ENCODE data around the gene ZNF436.
A peak's percentile ranks its signal among the peaks of the same experiment; 100 is the strongest.
"Not testable (repeated sequence)": the region's sequence is repeated elsewhere in the genome, so short reads cannot be mapped to it uniquely, and the experiment has no call there.

ZNF436 gene

DNA sequence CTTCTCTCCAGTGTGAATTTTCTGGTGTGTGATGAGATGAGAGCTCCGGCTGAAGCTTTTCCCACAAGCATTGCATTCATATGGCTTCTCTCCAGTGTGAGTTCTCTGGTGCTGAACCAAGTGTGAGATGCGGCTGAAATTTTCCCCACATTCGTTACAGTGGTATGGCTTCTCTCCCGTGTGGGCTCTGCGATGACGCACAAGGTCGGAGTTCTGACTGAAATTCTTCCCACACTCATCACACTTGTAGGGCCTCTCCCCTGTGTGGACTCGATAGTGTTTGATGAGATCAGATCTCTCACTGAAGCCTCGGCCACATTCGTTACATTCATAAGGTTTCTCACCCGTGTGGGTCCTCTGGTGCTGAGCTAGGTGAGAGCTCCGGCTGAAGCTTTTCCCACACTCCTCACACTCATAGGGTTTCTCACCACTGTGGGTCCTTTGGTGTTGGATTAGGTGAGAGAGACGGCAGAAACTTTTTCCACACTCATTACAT, 7.4 kb downstream of the ZNF436 start:
- no peak for DNase-seq

DNA sequence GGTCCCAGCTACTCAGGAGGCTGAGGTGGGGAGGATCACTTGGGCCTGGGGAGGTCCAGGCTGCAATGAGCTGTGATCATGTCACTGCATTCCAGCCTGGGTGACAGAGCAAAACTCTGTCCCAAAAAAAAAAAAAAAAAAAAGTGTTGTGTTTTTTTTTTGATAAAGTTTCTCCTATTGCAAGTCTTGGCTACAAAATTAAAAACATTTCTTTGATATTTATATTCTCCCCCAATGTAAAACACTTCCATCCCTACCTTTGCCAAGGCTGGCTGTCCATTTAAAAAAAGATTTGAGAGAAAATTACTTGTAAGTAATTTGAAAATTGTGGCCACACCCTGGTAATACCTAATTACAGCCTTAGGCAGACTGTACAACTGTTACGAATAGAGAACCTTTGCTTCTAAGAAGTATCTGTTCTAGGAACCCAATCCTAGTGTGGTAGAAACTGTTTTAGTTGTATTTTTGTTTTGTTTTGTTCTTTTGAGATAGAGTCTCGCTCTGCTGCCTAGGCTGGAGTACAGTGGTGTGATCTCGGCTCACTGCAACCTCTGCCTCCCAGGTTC, 11.2 kb downstream of the ZNF436 start:
- DNase-seq = no peak

DNA sequence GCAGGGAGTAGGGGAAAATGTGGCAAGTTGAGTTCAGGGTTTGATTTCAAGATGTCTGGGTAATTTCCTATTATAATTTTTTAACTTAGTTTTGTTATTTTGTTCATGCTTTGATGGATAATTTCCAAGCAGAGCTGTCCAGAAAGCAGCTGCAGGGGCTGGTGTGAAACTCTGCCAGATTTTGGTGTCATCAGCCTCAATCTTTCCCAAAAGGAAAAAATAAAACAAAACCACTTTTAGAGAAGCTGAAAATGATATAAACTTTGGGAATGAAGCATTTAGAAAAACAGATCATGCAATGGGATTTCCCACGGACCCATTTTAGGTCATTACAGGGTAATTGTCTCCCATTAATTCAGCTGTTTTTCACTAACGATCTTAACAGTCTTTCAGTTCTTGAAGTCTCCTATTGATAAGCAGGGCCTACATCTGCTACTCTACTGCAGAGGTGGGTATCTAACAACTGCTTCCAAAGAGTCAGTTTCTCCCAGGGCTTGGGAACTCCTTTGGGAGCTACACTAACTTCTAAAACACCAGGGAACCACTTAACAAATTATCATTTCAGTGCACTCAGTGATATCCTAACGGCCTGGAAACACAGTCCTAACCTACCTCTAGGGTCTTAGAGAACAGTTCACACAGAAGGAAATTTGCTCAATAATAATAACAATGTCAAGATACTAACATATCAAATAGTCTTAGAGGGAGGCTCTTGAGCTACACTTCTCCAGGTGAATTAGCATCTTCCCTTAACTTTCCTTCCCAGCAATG, 12.3 kb downstream of the ZNF436 start:
- DNase-seq = no peak

DNA sequence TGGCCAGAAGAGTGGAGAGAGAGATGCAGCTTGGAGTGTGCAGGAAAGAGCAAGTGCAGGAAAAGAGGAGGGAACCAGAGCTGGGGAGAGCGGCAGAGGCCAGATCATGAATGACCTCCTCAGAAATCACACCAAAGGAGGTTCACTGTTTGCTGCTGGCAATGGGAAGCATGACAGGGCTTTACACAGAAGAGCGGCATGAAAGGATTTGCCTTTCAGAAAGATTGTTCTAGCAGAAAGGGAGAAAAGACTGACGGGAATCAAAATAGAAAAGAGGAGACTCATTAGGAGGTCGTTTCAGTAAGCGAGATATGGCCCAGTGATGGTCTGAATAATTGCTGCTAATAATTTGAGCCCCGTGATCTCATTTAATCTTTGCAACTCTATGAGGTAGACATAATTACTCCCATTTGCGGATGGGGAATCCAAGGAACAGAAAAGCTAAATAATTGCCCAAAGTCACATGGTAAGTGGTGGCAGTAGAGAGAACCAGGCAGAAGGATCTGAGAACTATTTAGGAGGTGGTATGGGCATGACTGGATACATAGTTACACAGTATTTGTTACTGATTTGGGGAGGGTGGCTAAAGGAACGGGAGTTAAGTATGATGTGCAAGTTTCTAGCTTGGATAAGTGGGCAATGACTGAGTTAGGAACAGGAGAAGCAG, 13.0 kb downstream of the ZNF436 start:
- DNase-seq = no peak

DNA sequence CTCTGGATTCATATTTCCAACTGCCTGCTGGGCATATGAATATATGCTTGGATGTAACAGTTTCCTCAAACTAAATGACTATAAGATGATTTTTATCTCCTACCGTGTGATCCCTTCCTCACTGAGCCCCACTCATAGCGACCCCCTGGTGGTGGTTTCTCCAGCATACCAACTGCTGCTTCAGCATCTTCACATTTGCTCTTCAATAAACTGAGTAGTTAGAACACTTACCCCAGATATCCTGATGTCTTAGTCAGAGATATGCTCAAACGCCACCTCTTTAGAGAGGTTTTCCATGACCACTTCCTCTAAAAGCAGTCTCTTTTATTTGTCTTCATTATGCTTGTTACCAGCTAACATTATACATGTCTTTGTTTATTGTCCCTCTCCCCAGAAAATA, 15.4 kb downstream of the ZNF436 start:
- DNase-seq = no peak

DNA sequence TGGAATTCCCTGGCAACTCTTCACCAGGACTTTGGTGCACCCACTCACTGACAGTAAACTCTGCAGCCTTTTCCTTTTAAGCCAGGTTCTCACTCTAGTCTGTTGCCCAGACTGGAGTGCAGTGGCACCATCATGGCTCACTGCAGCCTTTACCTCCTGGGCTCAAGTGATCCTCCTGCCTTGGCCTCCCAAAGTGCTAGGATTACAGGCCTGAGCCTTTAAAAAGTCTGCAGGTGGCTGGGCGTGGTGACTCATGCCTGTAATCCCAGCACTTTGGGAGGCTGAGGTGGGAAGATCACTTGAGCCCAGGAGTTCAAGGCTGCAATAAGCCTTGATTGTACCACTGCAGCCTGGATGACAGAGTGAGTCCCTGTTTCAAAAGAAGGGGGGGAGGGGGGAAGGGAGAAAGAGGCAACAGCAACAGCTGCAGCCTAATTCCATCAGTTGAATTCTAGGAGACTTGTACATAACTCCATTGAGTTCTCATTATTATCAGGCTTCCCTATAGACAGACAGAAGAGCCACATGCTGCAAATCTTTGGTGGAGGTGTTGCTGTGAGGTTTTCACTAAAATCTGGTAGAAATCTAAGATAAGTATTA, 17.4 kb downstream of the ZNF436 start:
- DNase-seq = no peak

DNA sequence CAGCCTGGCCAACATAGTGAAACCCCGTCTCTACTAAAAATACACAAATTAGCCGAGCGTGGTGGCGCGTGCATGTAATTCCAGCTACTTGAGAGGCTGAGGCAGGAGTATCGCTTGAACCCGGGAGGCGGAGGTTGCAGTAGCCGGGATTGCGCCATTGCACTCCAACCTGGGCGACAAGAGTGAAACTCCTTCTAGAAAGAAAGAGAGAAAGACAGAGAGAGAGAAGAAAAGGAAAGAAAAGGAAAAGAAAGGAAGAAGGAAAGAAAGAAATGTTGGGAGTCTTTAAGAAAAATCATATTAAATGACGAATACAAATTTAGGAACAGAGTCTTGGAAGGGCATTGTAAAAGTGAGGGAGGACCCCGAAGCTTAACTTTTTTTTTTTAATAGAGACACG, 23.7 kb downstream of the ZNF436 start:
- no peak for DNase-seq

DNA sequence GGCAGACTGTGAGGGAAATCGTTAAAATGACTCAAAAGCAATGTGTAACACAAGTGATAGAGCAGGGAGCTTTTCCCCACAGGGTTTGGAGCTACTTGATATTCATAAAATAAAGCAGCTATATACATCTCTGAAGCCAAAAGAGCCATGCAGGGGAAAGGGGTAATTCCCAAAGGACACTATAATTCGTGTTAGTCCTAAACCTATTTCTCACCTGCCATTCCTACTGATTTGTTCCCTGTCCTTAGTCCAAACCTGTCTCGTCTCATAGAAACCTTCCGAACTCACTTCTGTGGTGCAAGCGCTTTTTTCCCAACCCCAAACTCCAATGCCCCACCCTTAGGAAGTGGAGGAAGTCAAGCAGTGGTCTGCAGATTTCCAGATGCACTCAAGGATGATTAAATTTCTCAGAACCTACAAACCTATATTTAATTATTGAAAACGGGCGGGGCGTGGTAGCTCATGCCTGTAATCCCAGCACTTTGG, 24.6 kb downstream of the ZNF436 start:
- no peak for DNase-seq

DNA sequence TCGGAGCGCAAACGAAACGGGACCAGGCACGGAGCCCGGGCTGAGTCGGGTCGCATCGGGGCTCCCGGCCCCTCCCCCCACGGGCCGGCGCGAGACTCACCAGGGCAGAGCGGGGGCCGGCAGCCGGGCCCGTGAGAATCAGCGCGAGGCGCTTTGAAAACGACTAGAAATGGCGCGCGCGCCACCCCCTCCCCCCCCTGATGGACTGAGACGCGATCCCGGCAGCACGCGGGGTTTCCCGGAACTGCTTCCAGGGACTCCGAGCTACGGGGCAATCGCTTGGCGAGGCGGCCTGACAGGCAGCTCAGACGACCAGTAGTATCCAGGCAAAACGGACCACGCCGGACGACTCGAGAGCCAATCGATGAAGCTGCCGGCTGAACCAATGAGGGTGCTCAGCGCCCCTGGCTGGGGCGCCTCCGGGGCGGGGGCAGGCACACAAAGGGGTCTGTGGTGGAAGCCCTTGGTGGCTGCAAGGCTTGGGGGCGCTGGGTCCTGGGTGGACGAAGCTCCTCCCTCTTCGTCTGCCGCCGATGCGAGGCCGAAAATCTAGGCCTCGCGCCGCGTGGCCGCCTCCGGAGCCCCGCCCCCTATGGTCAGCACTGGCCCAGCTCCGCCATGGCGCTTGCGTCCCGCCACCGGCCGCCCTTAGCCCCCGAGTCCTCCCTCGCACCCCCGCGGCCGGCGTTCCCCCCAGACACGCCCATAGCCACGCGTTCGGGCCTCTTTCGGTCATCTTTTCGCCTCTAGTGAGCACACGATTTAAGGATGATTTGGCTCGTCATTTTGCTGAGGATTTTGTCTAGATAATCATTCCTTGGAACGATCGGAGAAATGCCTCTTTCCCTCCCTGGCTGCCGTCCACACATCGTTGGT, 25.3 kb downstream of the ZNF436 start, which contains the start of gene HNRNPR:
TSS of gene HNRNPR (minus strand) at position 174 of the 876 bp plus-strand sequence. CDS start 3,276 bp downstream, outside the sequence.
- DNase-seq = peak; percentile 97

DNA sequence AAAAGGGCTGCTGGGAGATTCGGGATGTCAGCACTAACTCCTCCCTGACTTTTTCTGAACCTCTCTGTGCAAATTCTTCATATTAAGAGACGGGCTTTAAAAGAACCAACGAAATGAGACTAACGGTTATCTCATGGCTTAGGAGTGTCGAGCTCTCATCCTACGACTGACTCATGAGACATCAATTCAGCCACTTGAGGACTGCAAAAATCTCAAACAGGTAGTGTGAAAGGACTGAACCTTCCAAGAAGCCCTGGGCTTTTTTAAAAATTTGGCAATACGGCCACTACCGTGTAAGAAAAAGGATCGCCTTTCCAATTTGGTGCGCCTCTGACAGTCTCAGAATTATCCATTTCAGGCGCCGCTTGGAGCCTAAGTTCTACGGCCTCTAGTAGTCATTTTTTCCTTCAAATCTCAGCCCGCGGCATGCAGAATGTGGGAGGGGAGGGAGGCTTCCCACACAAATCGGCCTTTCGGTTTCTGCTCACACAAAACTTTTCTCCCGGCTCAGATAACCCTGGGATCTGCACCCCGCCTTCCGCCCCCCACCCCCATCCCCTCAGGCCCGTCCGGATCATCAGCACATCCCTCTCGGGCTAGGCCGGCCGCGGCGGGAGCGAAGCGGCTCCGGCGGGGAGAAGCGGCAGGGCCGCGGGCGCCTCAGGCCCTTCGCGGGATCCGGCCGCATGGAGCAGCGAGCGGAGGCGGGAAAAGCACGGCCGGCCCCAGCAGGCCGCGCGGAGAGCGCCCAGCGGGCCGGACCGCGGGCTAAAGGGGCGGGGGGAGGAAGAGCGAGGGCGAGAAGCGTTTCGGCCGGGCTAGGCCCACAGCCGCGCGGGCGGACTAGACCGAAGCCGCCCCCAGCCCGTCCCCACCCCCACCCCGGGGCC, 26.2 kb downstream of the ZNF436 start:
- DNase-seq = peak; percentile 15

DNA sequence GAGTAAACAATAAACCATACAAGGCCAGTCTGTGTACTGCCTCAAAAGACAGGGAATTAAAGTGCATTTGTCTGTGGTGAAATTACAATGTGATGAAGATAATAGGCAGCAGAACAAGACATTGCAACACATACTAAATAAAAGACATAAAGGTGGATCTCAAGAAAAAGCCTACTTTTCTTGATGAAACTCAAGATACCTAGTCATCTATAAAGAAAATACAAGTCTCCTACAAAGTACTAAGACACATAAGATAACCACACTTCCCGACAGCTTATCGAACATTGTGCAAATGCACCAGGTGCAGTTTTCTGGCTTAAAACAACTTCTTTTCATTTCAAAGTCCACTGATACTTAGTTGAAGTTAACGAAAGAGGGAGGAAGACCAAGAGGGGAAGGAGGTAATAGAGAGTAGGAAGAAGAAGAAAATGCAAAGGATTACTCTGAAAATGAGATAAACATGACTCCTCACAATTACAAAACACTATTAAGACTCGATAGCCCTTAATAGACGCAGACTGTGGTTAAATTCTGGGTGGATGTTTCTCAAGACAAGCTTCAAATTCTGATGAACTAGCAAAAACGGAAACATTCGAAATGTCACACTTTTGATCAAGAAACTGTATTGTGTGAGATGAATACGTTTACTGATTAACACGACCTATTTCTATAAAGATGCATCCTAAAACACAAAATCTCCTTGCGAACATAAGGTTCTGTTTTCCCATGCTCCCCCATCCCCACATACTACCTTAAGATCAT, 27.5 kb downstream of the ZNF436 start:
- no peak for DNase-seq

DNA sequence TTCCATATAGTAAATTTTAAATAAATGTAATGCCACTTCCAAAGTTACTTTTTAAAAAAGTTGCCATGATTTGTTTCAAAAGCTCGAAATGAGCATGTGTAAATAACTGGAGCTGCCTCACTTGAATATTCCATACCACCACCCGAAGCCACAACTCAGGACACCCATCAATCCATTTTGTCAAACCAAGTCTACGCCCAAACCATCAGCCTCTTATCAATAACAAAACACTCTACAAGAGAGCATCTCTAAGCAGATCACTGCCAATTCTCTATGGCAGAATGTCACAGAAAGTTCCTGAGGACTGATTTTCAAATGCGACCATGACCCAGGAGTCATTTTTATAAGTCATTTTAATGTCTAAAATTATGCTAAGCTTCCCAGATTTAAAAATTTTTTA, 30.0 kb downstream of the ZNF436 start:
- DNase-seq = no peak

DNA sequence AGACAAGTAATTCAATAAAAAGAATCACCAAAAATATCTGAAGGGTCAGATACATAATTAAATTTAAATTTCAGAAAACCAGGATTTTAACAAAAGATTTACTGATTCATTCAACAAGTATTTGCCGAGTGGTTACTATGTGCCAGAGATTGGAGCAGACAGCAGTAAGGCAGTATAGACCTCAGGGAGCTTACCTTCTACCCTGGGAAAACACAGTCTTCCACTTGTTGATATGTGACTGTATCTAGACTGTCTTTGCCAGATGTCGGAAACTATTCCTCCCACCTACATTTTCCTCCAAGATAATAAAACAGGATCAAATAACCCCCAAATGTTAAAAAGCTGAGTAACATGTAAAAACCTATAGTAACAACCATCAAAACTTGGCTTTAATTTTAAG, 31.8 kb downstream of the ZNF436 start:
- no peak for DNase-seq

DNA sequence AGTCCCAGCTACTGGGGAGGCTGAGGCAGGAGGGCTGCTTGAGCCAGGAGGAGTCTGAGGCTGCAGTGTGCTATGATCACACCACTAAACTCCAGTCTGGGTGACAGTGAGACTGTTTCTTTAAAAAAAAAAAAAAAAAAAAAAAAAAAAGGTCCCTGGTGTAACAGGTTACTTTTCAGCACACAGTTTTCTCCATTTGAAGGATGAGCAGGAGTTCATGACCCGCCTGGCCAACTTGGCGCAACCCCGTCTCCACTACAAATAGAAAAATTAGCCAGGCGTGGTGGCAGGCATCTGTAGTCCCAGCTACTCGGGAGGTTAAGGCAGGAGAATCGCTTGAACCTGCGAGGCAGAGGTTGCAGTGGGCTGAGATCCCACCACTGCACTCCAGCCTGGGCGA, 37.9 kb downstream of the ZNF436 start:
- no peak for DNase-seq

DNA sequence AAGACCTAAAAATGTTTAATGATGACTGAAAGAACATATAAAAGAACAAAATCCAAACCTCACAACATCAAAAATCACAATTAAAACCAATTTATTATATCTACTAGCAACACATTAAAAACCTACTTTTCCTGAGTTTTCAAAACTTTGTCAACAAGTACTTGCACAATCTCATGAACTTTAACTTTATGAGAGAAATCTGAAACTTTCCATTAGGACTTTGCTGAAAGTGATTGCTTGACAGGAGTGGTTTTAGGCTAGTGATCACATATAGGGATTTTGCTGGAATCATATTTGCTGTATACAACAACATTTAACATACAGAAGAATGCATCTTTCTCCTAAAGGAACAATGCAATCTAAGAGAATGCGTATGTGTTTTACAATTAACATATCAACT, 38.8 kb downstream of the ZNF436 start:
- DNase-seq = no peak

DNA sequence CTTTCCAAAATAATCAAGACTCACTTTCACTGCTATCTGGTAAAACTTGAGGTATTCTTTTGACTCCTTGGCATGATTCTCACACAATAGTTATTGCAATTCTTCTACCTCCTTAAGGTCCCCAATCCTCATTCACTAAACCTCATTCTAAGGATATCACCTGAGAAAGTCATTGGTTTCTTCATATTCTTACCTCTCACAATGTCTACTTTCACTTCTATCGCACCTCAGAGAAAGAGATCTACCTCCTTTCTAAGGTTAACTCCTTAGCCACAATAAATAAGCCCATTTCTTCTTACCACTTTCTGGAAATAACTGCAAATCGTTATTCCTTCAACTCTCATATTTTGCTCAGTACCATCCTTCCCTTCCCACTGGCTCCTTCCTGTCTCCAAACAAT, 44.2 kb downstream of the ZNF436 start:
- DNase-seq = no peak

DNA sequence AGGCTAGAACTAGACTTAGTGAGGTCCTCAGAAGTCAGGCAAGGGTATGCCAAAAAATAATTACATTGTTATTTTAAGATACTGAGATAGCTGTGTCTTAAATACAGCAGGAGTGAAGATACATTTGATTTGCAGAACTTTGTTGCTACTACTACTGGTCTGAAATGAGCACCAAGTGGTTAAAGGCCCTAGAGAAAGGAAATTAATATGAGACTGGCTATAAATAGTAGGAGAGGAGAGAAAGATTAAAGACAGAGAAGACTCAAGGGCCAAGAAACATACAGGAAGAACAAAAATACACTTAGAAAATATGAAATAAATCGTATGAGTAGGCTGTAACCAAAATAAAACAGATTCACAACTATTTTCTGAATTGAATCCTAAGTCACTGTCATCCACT, 46.9 kb downstream of the ZNF436 start:
- DNase-seq = no peak

DNA sequence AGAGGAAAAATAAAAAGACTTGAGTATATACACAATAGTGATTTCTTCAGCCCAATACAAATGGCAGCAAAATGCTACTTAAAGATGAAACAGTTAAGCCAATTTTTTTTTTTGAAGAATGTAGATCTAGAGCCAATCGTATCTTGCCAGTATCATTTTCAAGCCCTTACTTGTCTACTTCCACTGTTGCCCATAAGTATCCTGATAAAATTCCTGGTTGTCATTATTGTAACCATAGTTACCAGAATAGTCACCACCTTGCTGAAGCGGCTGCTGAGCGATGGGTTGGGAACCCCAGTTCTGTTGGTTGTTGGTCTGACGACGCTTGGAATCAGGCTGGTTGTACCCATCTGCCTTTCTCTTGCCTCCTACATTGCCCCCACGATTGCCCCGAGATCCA, 59.4 kb downstream of the ZNF436 start:
- not testable (repeated sequence) for DNase-seq
